NK-92 (cell line): Measurements from ENCODE around the gene CD247.

Experiments used
- DNase-seq: peaks from one replicate; lab custom pipeline; 2025; ENCODE audit not compliant: unreplicated experiment; lab: John Stamatoyannopoulos, UW

Gene CD247

GRCh38 chr1:167489571-167490340 lies 28.6 kb downstream of the CD247 start:
- no peak for DNase-seq

- DNase-seq: no peak
Observed at GRCh38 chr1:167488786-167489185, 29.5 kb downstream of the CD247 start.

- DNase-seq: no peak
Observed at GRCh38 chr1:167487614-167488013, 30.7 kb downstream of the CD247 start.

GRCh38 chr1:167486090-167486824 lies 32.1 kb downstream of the CD247 start:
- DNase-seq: no peak

GRCh38 chr1:167484726-167485502 lies 33.4 kb downstream of the CD247 start:
- DNase-seq: no peak

- DNase-seq: no peak
Observed at GRCh38 chr1:167483790-167484189, 34.5 kb downstream of the CD247 start.

- no peak for DNase-seq
Observed at GRCh38 chr1:167482184-167482583, 36.1 kb downstream of the CD247 start.

- no peak for DNase-seq
Observed at GRCh38 chr1:167479331-167479979, 38.9 kb downstream of the CD247 start.

- DNase-seq: no peak
Observed at GRCh38 chr1:167477986-167478385, 40.3 kb downstream of the CD247 start.

- DNase-seq: no peak
Observed at GRCh38 chr1:167476061-167476460, 42.3 kb downstream of the CD247 start.

GRCh38 chr1:167474191-167474641 lies 44.1 kb downstream of the CD247 start:
- no peak for DNase-seq

- no peak for DNase-seq
Observed at GRCh38 chr1:167473761-167474160, 44.6 kb downstream of the CD247 start.

- DNase-seq: no peak
Observed at GRCh38 chr1:167472752-167473521, 45.4 kb downstream of the CD247 start.

- no peak for DNase-seq
Observed at GRCh38 chr1:167471568-167471967, 46.8 kb downstream of the CD247 start.

GRCh38 chr1:167469280-167469965 lies 48.9 kb downstream of the CD247 start:
- no peak for DNase-seq

GRCh38 chr1:167467752-167468151 lies 50.6 kb downstream of the CD247 start:
- no peak for DNase-seq

- no peak for DNase-seq
Observed at GRCh38 chr1:167467126-167467710, 51.1 kb downstream of the CD247 start.

- DNase-seq: no peak
Observed at GRCh38 chr1:167465743-167466142, 52.6 kb downstream of the CD247 start.

- no peak for DNase-seq
Observed at GRCh38 chr1:167465018-167465417, 53.3 kb downstream of the CD247 start.
